Esophagus squamous epithelium (tissue), 5 donors: ENCODE measurements around the gene SEMA3F. TPM values are rescaled to one million over a fixed set of nuclear protein-coding genes. Genes with fewer than 3 reads are reported as not detected.
A peak's percentile ranks its signal among the peaks of the same experiment; 100 is the strongest.
"Not testable (repeated sequence)": the region's sequence is repeated elsewhere in the genome, so short reads cannot be mapped to it uniquely, and the experiment has no call there.

Experiments
- DNase-seq: peaks from one replicate; lab custom pipeline; 2025; lab: John Stamatoyannopoulos, UW
- H3K27ac ChIP-seq, 4 donors: fragments of 200-600 bp; sonication (generic); one replicate each; pipeline ENCODE4 v1.5.1; 2016 to 2019; ENCODE audit warnings: mild to moderate bottlenecking in 1 of 4
- H3K27me3 ChIP-seq, 4 donors: fragments of 200-600 bp; sonication (generic); 1 replicate in 3 of 4; 2 replicates in 1 of 4; pipeline versions ENCODE4 v1.5.1 to v1.6.0; 2017 to 2021; ENCODE audit warnings: antibody characterized with exemption in 1 of 4
- H3K36me3 ChIP-seq, 3 donors: fragments of 200-600 bp; sonication (generic); one replicate each; pipeline ENCODE4 v1.5.1; 2016 to 2019
- H3K4me1 ChIP-seq, 3 donors: fragments of 200-600 bp; sonication (generic); one replicate each; pipeline ENCODE4 v1.5.1; 2017 to 2019
- H3K4me3 ChIP-seq, 4 donors: fragments of 200-600 bp; sonication (generic); 1 replicate in 3 of 4; 2 replicates in 1 of 4; pipeline ENCODE4 v1.5.1; 2016 to 2019; ENCODE audit warnings: mild to moderate bottlenecking in 2 of 4, moderate library complexity in 1 of 4
- H3K9me3 ChIP-seq, 3 donors: fragments of 200-600 bp; sonication (generic); one replicate each; pipeline ENCODE4 v1.5.1; 2016 to 2019
- CTCF ChIP-seq, 6 experiments: fragments of 450-650 bp in 4 of 6; fragments of 200-600 bp in 2 of 6; sonication (generic) in 2 of 6; IDR thresholded peaks; one replicate each; pipeline ENCODE4 v1.5.1; 2016 to 2019; ENCODE audit warnings: antibody characterized with exemption in 6 of 6, mild to moderate bottlenecking in 4 of 6, moderate library complexity in 4 of 6
- POLR2A ChIP-seq, 4 donors: fragments of 450-650 bp; IDR thresholded peaks; one replicate each; pipeline ENCODE4 v1.6.1; 2017; ENCODE audit warnings: antibody characterized with exemption in 4 of 4, mild to moderate bottlenecking in 4 of 4, moderate library complexity in 3 of 4
- WGBS, 2 donors: methylation state at CpG; one replicate each; pipeline ENCODE4 v1.1.5; 2018; 5-methylcytosine and 5-hydroxymethylcytosine counted together
- intact Hi-C: fragments of 100-400 bp; cut with DNase I; formaldehyde crosslinking; loops from one replicate; pipeline ENCODE4 v1.15.0; 2022
- total RNA-seq, 4 donors: library from RNA; depleted of rRNA; stranded (reverse); fragments of >200 nt; gene quantifications; one replicate each; pipeline ENCODE4 v1.1.0, GENCODE V29; 2016
- donor health status: DM: yes; HTN: yes; CAD: no.

Gene SEMA3F
- total RNA-seq, 4 donors from 2014 or later = 56.8 to 146 (median 109) TPM

- peak; percentile 79 for DNase-seq
Measured at GRCh38 chr3:50227390-50228183, 72.5 kb downstream of the SEMA3F start.

DNA sequence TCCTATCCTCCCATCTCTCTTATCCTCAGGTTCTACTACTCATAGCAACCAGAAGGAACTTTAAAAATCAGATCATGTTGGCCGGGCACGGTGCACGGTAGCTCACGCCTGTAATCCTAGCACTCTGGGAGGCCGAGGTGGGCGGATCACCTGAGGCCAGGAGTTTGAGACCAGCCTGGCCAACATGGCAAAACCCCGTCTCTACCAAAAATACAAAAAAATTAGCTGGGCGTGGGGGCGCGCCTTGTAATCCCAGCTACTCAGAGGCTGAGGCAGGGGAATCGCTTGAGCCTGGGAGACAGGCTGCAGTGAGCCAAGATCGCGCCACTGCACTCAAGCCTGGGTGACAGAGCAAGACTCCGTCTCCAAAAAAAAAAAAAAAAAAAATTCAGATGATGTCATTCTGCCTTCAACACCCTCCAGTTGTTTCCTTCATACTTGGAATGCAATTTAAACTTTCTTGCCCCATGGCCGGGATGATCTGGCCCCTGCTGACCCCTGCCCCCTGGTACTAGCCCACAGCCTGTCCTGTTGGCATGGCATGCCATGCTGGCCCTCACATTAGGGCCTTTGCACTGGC is 73.2 kb downstream of the SEMA3F start:
- peaks cover 24 to 53% (median 30%) of the 10 kb centered on the region in 3 donors for H3K4me1 ChIP-seq
- DNase-seq, H3K9me3 ChIP-seq, H3K36me3 ChIP-seq, intact Hi-C loops, H3K27me3 ChIP-seq: not testable (repeated sequence)
- H3K27ac ChIP-seq = peak overlapping the region; percentile 86 to 95 (median 90)
- 26 to 36% methylated on average over 11 to 15 of the region's 15 CpGs for whole genome bisulfite sequencing, 2 donors
- peak overlapping the region; percentile 45 to 76 (median 66) for H3K4me3 ChIP-seq

More at GRCh38 chr3:50227390-50228183, 72.5 kb downstream of the SEMA3F start:
- H3K4me3 ChIP-seq = peak overlapping the region; percentile 45 to 76 (median 66)
- H3K27me3 ChIP-seq = peaks cover 0 to 5% (median 0%) of the 10 kb centered on the region in 4 donors
- H3K36me3 ChIP-seq = no peaks in the 10 kb centered on the region
- H3K27ac ChIP-seq = peak overlapping the region; percentile 86 to 95 (median 90)
- 0 to 1% methylated on average over 16 to 24 of the region's 51 CpGs for WGBS, 2 donors
- peaks cover 24 to 53% (median 30%) of the 10 kb centered on the region in 3 donors for H3K4me1 ChIP-seq
- TF ChIP-seq CTCF (IDR thresholded peaks at IDR 0.05) = peak; percentile 79 to 97 (median 95)
- peak in 2 of 4 donors; percentile 26 to 51 for TF ChIP-seq POLR2A (IDR thresholded peaks at IDR 0.05)
- no peaks in the 10 kb centered on the region for H3K9me3 ChIP-seq
- intact Hi-C loops = loop anchor here (2.0 kb wide), 1 partner anchor 45 kb away; no protein-coding TSS in a partner anchor

GRCh38 chr3:50229490-50229889 is 74.4 kb downstream of the SEMA3F start:
- 85 to 93% methylated on average over 3 of the region's 3 CpGs for WGBS, 2 donors
- intact Hi-C loops = no loop called here

GRCh38 chr3:50230104-50230793 is 75.1 kb downstream of the SEMA3F start:
- H3K36me3 ChIP-seq = no peaks in the 10 kb centered on the region
- WGBS, 2 donors = 37 to 67% methylated on average over 4 to 7 of the region's 8 CpGs
- intact Hi-C loops = no loop called here
- H3K27ac ChIP-seq = peak overlapping the region; percentile 59 to 95 (median 90)
- TF ChIP-seq POLR2A (IDR thresholded peaks at IDR 0.05) (no peak), CTCF (IDR thresholded peaks at IDR 0.05) (no peak)
- no peaks in the 10 kb centered on the region for H3K9me3 ChIP-seq
- DNase-seq = no peak
- no peak overlapping the region for H3K4me3 ChIP-seq
- no peaks in the 10 kb centered on the region for H3K27me3 ChIP-seq
- H3K4me1 ChIP-seq = peaks cover 24 to 64% (median 36%) of the 10 kb centered on the region in 3 donors

More at GRCh38 chr3:50229490-50229889, 74.4 kb downstream of the SEMA3F start:
- Histone ChIP-seq H3K27me3 (peaks cover 0 to 5% (median 0%) of the 10 kb centered on the region in 4 donors), H3K4me1 (peaks cover 24 to 57% (median 30%) of the 10 kb centered on the region in 3 donors), H3K9me3 (no peaks in the 10 kb centered on the region), H3K36me3 (no peaks in the 10 kb centered on the region), H3K4me3 (no peak overlapping the region), H3K27ac (peak overlapping the region; percentile 59 to 95 (median 90))
- TF ChIP-seq CTCF (IDR thresholded peaks at IDR 0.05) = no peak
- DNase-seq = no peak

- Histone ChIP-seq H3K27me3 (no peaks in the 10 kb centered on the region), H3K4me1 (peaks cover 24 to 64% (median 38%) of the 10 kb centered on the region in 3 donors), H3K27ac (peak overlapping the region in 3 of 4 donors; percentile 59 to 94 (median 86)), H3K4me3 (no peak overlapping the region), H3K36me3 (no peaks in the 10 kb centered on the region), H3K9me3 (no peaks in the 10 kb centered on the region)
- intact Hi-C loops = no loop called here
- TF ChIP-seq POLR2A (IDR thresholded peaks at IDR 0.05) = no peak
- TF ChIP-seq CTCF (IDR thresholded peaks at IDR 0.05) = no peak
- no peak for DNase-seq
- WGBS, 2 donors = 82 to 91% methylated on average over 3 to 4 of the region's 4 CpGs
Measured at GRCh38 chr3:50230794-50231125, 75.6 kb downstream of the SEMA3F start.
